ENCODE measurements around the gene SLC49A3. TPM values are rescaled to one million over a fixed set of nuclear protein-coding genes. Genes with fewer than 3 reads are reported as not detected.
"Not testable (repeated sequence)": the region's sequence is repeated elsewhere in the genome, so short reads cannot be mapped to it uniquely, and the experiment has no call there.

Gene SLC49A3
- total RNA-seq, 2 experiments from 2014 or later: 1.1 to 1.3 TPM

DNA sequence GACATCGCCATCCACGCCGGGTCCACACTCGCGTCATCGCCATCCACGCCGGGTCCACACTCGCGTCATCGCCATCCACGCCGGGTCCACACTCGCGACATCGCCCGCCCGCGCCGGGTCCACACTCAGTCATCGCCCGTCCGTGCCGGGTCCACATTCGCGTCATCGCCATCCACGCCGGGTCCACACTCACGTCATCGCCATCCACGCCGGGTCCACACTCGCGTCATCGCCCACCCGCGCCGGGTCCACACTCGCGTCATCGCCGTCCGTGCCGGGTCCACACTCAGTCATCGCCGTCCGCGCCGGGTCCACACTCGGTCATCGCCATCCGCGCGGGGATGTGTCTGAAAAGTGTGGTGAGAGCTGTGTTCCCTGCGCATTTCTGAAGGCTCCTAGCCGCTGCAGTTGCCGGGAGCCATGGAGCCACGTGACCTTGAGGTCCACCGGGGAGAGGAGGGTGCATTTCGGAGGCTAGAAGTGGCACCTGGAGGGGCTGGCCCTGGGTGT lies 34.0 kb upstream of the SLC49A3 start:
- CTCF ChIA-PET: no interaction called here
- POLR2A ChIA-PET: no interaction called here

DNA sequence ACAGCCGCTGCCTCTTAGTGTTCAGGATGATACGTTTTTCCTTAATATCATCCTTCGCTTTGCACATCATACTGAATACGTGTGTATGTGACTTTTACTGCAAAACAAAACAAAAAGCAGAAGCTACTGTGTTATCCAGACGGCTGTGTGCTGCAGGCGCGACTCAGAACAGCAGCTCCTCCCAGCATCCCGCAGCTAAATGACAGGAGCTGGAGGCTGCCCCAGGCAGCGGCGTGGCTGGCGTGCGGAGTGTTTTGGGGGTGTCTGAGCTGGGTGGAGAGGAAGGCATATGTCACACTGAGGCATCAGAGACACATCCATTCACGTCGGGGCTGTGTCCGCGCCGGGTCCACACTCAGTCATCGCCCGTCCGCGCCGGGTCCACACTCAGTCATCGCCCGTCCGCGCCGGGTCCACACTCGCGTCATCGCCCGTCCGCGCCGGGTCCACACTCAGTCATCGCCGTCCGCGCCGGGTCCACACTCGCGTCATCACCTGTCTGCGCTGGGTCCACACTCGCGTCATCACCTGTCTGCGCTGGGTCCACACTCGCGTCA lies 33.3 kb upstream of the SLC49A3 start:
- CTCF ChIA-PET: no interaction called here
- POLR2A ChIA-PET: no interaction called here

DNA sequence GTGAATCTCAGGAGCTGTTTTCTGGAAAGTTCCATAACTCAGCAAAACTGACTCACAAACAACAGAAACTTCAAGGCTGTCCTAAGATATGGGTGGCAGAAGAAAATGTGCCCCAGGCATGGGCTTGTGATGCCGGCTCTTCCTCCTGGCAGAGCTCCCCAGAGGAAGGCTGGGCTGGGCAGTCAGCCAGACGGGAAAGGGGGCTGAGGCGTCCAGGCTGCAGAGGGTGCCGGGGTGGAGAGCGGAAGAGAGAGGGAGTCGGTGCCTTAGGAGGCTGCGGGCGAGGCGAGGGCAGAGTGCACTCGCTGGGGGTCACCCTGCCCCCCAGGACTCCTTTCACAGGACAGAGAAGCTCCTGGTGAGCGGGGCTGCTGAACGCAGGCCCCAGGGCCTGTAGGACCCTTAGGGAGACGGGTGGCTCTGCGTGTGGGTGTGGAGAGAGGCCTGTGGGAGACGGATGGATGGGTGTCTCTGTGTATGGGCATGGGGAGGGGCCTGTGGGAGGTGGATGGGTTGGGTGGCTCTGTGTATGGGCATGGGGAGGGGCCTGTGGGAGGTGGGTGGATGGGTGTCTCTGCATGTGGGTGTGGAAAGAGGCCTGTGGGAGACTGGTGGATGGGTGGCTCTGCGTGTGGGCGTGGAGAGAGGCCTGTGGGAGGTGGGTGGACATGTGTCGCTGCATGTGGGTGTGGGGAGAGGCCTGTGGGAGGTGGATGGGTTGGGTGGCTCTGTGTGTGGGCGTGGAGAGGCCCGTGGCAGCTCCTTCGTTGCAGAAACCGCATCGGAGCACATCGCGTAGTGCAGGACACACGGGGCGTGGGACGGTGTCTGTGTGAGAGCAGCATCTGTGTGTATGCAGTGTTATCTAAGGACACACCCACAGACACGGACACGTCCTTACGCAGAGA lies 32.6 kb upstream of the SLC49A3 start:
- POLR2A ChIA-PET: no interaction called here

DNA sequence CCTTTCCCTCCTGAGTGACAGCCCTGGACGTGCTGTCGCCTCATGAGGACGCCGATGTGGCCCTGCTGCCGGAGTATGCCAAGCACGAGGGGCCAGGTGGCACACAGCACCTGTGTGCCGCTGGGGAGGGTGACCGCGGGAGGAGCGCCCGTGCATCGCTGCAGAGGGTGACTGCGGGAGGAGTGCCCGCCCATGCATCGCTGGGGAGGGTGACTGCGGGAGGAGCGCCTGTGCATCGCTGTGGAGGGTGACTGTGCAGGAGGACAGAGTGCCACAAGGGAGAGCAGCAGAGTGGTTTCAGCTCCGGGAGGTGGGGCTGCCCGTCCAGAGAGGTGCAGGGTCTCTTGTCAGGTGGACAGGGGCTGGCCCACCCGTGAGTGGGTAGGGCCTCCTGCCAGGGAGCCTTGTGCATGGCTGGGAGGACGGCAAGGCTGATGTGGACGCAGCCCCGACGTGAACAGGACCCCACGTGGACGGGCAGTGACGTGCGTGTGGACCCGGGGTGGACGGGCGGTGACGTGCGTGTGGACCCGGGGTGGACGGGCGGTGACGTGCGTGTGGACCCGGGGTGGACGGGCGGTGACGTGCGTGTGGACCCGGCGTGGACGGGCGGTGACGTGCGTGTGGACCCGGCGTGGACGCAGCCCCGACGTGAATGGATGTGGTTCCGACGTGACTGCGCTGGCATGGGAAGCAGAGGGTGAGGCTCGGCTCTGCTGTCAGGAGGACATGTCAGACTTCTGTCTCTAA lies 31.3 kb upstream of the SLC49A3 start:
- ChIA-PET CTCF (interaction anchor here (2.0 kb wide), 1 partner anchor 22 kb away, joined by 7 read pairs; no protein-coding TSS in a partner anchor), POLR2A (no interaction called here)

More for the DNA sequence above, 32.6 kb upstream of the SLC49A3 start:
- CTCF ChIA-PET: no interaction called here

DNA sequence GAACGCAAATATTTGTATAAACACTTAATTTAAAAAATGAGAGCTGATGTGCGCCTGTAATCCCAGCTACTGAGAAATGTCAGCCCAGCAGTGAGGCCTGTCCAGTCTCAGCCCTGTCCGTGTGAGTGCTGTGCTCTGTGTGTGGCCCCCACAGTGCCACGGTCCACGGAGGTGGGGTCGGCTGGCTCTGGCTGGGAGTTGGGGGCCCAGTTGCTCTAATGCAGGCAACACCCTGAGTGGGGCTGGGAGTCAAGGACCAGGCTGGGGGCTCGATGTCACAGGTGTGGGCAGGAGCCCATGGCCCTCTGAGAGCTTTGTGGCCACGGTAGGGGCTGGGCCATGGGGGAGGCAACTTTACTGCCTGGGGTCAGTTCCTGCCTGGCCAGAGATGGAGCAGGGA lies 29.5 kb upstream of the SLC49A3 start:
- CTCF ChIA-PET: interaction anchor here (2.0 kb wide), 1 partner anchor 24 kb away, joined by 7 read pairs; no protein-coding TSS in a partner anchor

DNA sequence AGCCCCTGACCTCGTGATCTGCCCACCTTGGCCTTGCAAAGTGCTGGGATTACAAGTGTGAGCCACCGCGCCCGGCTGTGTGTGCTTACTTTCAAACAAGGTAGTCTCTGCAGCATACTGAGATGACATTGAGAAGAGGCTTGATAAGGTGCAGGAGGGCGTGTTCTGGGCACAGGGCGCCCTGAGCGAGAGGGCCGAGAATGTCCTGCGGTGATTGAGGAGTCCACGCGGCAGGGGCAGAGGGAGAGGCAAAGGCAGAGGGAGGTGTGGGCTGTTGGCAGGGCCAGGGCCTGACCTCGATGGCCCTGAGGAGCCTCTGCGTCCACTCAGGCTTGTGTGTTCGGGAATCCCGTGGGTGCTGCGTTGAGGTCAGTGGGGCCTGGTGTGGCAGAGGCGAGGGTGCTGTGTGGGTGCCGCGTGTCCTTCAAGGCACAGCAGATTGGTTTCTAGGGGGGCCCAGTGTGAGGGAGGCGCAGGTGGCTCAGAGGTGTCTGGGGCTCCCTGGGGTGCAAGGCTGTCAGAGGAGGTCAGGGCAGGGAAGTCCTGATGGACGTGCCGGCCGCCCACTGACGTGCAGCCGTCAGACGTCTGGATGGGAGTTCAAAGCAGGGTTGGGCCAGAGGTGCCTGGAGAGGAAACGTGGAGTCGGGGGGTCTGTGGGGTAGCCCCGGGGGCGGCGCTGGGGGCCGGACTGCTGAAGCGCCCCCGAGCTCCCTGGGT lies 28.8 kb upstream of the SLC49A3 start:
- ChIA-PET CTCF (interaction anchor here (2.0 kb wide), 1 partner anchor 25 kb away, joined by 7 read pairs; no protein-coding TSS in a partner anchor), POLR2A (no interaction called here)

More for the DNA sequence above, 29.5 kb upstream of the SLC49A3 start:
- POLR2A ChIA-PET: no interaction called here

DNA sequence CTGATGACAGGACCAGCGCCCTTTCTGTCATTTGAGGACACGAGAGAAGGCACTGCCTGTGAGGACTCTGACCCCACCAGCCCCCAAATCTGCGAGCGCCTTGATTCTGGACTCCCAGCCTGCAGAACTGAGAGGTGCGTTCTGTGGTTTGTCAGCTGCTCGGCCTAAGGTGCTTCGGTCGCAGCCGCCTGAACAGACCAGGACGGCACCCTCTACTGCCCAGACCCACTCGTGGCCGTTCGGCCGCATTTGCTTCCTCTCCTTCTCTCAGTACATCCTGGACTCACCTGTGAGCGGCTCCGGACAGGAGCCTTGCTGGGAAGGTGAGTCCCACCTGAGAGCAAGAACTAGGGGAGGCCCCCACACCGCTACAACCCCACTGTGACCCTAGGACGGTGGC lies 25.1 kb upstream of the SLC49A3 start:
- ChIA-PET POLR2A (no interaction called here), CTCF (no interaction called here)

DNA sequence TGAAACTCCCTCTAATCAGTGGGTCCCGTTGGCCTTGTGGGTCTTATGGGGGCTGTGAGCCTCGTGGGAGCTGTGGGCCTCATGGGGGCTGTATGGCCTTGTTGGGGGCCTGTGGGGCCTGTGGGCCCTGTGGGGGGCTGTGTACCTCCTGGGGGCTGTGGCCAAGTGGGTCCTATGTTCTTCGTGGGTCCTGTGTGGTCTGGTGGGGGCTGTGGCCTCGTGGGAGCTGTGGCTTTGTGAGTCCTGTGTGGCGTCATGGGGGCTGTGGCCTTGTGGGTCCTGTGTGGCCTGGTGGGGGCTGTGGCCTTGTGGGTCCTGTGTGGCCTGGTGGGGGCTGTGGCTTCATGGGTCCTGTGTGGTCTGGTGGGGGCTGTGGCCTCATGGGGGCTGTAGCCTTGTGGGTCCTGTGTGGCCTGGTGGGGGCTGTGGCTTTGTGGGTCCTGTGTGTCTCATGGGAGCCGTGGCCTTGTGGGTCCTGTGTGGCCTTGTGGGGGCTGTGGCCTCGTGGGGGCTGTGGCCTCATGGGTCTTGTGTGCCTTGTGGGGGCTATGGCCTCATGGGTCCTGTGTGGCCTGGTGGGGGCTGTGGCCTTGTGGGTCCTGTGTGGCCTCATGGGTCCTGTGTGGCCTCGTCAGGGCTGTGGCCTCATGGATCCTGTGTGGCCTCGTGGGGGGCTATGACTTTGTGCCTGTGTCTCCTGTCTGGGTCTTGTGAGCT lies 24.1 kb upstream of the SLC49A3 start:
- ChIA-PET CTCF (interaction anchor here (0.6 kb wide), 1 partner anchor 178 kb away, joined by 3 read pairs; no protein-coding TSS in a partner anchor), POLR2A (no interaction called here)

DNA sequence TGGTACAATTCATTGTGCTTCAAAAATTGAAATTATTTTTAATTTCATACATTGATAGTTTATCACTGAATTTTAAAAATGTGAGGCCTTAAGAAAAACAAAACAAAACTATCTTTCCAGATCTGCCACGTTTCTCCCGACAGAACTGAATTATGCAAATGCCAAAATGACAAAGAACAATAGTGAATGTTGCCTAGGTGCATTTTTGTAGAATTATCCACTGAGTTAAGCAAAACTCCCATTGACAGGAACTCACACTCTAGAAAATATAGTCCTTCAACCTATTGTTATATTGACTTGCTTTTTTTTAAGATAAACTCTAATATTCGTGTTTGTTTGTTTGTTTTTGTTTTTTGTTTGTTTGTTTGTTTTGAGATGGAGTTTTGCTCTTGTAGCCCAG lies 23.1 kb upstream of the SLC49A3 start:
- ChIA-PET CTCF (interaction anchor here (0.6 kb wide), 1 partner anchor 179 kb away, joined by 3 read pairs; no protein-coding TSS in a partner anchor), POLR2A (no interaction called here)

DNA sequence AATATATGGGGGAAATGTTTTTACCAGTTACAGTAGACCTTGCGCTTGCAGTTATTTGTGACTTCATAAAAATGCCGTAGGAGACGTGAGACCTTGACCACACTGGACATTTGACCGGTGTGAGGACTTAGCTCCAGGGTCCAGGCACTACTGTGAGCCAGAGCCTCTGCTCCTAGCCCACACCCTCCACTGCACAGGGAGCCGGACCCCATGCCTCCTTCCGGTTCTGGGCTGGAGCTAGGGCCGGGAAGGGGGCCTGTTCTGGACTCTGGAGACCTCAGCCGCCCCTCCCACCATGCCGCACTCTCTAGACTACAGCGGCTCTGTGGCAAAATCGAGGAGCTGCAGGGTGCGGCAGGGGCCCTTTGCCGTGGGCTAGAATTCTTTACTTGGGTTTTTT lies 22.0 kb upstream of the SLC49A3 start:
- POLR2A ChIA-PET: no interaction called here

DNA sequence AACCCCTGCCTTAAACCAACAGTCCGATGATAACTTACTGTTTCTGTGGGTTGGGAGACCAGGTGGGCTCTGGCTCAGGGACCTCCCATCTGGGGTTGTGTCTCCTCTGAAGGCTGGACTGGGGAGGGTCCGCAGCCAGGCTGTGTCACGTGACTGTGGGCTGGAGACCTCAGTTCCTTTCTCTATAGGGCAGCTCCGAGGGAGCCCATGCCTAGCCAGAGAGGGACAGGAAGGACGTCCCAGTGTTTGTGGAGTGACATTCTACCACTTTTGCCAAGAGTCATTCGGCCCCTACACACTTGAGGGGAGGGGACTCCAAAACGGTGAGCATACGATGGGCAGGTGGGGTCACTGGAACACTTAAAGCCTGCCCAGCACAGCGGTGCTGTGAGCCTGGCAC lies 21.2 kb upstream of the SLC49A3 start:
- CTCF ChIA-PET: interaction anchor here (0.9 kb wide), 1 partner anchor 107 kb away, joined by 4 read pairs; no protein-coding TSS in a partner anchor
- POLR2A ChIA-PET: no interaction called here

More for the DNA sequence above, 22.0 kb upstream of the SLC49A3 start:
- CTCF ChIA-PET: no interaction called here

DNA sequence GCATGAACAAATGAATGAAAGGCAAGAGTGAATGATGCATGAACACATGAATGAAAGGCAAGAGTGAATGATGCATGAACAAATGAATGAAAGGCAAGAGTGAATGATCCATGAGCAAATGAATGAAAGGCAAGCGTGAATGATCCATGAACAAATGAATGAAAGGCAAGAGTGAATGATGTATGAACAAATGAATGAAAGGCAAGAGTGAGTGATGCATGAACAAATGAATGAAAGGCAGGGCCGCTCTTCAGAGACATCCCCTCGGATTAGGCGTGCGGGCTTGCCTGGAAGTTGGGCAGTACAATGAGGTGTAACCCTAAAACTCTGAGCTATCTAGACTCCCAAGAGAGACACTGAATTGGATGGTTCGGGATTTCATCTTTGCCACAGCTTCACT lies 20.4 kb upstream of the SLC49A3 start:
- CTCF ChIA-PET: interaction anchor here (0.9 kb wide), 1 partner anchor 107 kb away, joined by 4 read pairs; no protein-coding TSS in a partner anchor
- POLR2A ChIA-PET: no interaction called here

DNA sequence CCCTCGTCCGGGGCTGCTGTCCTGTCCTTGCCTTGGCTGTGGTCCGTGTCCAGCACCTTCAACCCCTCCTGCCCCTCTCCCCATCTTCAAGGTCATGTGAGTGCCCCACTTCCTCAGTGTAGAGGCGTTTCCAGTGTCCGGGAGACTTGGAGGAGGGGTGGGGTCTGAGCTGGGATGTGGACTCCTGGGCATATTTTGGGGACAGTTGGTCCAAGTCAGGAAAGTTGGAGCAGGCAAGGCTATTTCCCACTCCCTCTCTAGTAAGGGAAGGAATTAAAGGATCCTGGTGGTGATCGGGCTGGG lies 19.6 kb upstream of the SLC49A3 start:
- POLR2A ChIA-PET: no interaction called here
- CTCF ChIA-PET: no interaction called here

DNA sequence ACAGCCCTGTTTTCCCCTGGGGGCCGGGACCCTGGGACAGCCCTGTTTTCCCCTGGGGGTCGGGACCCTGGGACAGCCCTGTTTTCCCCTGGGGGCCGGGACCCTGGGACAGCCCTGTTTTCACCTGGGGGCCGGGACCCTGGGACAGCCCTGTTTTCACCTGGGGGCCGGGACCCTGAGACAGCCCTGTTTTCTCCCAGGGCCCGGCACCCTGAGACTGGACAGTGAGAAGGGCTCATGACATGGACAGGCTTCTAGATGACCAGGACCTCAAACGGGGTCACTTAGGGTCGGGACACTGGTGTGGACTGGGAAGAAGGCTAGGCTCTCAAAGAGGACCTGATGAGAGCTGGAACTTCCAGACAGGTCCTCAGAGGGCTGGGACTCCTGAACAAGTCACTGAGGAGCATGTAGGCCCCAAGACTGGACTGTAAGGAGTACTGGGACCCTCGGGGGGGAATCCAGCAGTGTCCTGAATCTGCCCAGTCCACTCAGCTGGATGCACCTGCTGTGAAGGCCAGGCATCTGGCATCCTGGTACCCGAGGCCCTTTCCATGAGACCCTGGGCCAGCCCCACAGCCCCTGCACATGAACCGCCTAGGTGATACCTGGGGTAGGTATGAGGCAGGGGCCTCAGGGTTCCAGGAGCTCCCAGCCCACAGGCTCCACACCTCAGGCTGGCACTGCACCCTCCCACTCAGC lies 19.1 kb upstream of the SLC49A3 start:
- POLR2A ChIA-PET: no interaction called here

DNA sequence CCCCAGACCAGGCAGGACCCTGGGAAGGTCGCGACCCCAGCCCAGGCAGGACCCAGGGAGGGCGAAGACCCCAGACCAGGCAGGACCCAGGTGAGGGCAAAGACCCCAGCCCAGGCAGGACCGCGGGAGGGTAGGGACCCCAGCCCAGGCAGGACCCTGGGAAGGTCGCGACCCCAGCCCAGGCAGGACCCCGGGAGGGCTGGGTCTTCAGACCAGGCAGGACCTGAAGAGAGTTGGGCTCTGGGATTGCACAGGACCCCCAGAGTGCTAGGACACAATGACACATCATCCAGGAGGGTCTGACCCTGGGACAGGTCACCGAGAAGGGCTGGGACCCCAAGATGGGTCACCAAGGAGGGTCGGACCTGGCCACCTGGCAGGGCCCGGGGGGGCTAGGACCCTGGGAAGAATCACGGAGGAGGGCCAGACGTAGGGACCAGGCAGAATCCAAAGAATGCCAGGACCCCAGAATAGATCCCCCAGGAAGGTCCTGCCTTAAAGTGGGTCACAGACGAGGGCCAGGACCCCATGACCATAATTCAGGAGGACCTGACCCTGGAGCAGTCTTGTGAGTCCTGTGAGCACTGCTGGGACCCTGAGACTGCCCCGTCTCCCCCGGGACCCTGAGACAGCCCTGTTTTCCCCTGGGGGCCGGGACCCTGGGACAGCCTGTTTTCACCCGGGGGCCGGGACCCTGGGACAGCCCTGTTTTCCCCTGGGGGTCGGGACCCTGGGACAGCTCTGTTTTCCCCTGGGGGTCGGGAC lies 18.1 kb upstream of the SLC49A3 start:
- ChIA-PET CTCF (no interaction called here), POLR2A (no interaction called here)

More for the DNA sequence above, 19.1 kb upstream of the SLC49A3 start:
- CTCF ChIA-PET: no interaction called here

DNA sequence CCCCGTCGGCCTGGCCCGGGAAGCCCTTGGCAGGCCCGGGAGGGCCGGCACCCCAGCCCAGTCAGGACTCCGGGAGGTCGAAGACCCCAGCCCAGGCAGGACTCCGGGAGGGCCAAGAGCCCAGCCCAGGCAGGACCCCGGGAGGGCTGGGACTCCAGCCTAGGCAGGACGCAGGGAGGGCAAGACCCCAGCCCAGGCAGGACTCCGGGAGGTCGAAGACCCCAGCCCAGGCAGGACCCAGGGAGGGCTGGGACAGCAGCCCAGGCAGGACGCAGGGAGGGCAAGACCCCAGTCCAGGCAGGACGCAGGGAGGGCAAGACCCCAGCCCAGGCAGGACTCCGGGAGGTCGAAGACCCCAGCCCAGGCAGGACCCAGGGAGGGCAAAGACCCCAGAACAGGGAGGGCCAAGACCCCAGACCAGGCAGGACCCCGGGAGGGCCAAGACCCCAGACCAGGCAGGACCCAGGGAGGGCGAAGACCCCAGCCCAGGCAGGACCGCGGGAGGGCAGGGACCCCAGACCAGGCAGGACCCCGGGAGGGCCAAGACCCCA lies 17.2 kb upstream of the SLC49A3 start:
- CTCF ChIA-PET, POLR2A ChIA-PET: not testable (repeated sequence)

DNA sequence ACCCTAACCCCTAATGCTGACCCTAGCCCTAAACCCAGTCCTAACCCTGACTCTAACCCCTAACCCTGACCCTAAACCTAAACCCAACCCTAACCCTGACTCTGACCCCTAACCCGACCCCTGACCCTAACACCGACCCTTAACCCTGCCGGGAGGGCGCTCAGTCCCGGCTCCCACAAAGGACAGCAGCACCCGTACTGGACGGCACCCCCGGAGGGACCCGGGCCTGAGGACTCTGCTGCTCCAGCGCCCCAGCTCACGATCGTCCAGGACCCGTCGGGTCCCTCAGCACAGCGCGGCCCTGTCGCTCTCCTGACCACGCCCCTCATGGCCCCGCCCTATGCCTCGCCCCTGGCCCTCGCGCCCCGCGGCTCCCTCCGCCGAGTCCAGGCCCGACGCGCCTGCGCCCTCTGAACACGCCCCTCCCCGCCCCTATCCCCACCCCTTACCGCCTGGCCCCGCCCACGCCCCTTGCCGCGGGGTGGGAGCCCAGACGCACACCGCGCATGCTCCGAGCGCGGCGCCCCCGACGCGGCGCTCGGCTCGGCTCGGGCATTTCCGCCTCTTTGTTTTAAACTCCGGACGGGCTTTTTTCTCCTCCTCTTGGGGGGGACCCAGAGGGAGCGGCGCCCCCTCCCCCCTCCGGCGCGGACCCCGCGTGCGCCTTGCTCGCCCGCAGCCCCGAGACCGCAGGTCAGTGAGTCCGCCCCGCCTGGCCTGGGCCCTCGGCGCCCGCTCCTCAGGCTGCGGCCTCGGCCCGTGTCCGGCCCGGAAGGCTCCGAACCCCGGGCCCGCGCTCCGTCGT lies 16.5 kb upstream of the SLC49A3 start, which contains the start of gene PCGF3:
Gene PCGF3, plus strand, starts transcription at position 555 of the 805 bp plus-strand sequence. CDS start 27,849 bp downstream, outside the sequence.
- ChIA-PET CTCF (interaction anchor here (0.6 kb wide), 1 partner anchor 496 kb away, joined by 3 read pairs; no protein-coding TSS in a partner anchor), POLR2A (no interaction called here)
